Peyer's patch (tissue), 4 donors: Measurements from ENCODE around the gene PCDHB3. TPM values are rescaled to one million over a fixed set of nuclear protein-coding genes. Genes with fewer than 3 reads are reported as not detected.
"Not testable (repeated sequence)": the region's sequence is repeated elsewhere in the genome, so short reads cannot be mapped to it uniquely, and the experiment has no call there.

Source experiments
- DNase-seq, 3 donors: peaks; one replicate each; pipeline ENCODE4 v3.0.0-alpha.2; 2017 to 2019
- H3K27ac ChIP-seq, 4 donors: fragments of 200-600 bp; sonication (generic); one replicate each; pipeline ENCODE4 v1.5.1; 2016 to 2019
- H3K27me3 ChIP-seq, 2 donors: fragments of 200-600 bp; sonication (generic); one replicate each; pipeline ENCODE4 v1.5.1; 2019
- H3K36me3 ChIP-seq, 3 donors: fragments of 200-600 bp; sonication (generic); one replicate each; pipeline ENCODE4 v1.5.1; 2016 to 2019
- H3K4me1 ChIP-seq, 4 donors: fragments of 200-600 bp; sonication (generic); one replicate each; pipeline ENCODE4 v1.5.1; 2016 to 2019
- H3K4me3 ChIP-seq, 4 donors: fragments of 200-600 bp; sonication (generic); 1 replicate in 3 of 4; 2 replicates in 1 of 4; pipeline ENCODE4 v1.5.1; 2016 to 2019; ENCODE audit warnings: mild to moderate bottlenecking in 1 of 4
- H3K9me3 ChIP-seq, 4 donors: fragments of 200-600 bp; sonication (generic); one replicate each; pipeline ENCODE4 v1.5.1; 2016 to 2019; ENCODE audit warnings: mild to moderate bottlenecking in 1 of 4
- POLR2A ChIP-seq, 2 donors: fragments of 450-650 bp; IDR thresholded peaks; one replicate each; pipeline ENCODE4 v1.5.1; 2017; ENCODE audit warnings: antibody characterized with exemption in 2 of 2, mild to moderate bottlenecking in 2 of 2, moderate library complexity in 2 of 2
- total RNA-seq, 4 donors: library from RNA; depleted of rRNA; stranded (reverse); fragments of >200 nt; gene quantifications; one replicate each; pipeline ENCODE4 v1.1.0, GENCODE V29; 2016
- TF ChIP-seq, protein P1 (sequence below), 6 experiments: fragments of 450-650 bp in 4 of 6; fragments of 200-600 bp in 2 of 6; sonication (generic) in 1 of 6; IDR thresholded peaks; one replicate each; pipeline ENCODE4 v1.5.1; 2017 to 2019; ENCODE audit warnings: antibody characterized with exemption in 6 of 6, mild to moderate bottlenecking in 3 of 6, moderate library complexity in 1 of 6

Gene PCDHB3
- total RNA-seq, 4 donors from 2014 or later, result 0.70 to 4.1 (median 1.1) TPM; not detected in 1

DNA sequence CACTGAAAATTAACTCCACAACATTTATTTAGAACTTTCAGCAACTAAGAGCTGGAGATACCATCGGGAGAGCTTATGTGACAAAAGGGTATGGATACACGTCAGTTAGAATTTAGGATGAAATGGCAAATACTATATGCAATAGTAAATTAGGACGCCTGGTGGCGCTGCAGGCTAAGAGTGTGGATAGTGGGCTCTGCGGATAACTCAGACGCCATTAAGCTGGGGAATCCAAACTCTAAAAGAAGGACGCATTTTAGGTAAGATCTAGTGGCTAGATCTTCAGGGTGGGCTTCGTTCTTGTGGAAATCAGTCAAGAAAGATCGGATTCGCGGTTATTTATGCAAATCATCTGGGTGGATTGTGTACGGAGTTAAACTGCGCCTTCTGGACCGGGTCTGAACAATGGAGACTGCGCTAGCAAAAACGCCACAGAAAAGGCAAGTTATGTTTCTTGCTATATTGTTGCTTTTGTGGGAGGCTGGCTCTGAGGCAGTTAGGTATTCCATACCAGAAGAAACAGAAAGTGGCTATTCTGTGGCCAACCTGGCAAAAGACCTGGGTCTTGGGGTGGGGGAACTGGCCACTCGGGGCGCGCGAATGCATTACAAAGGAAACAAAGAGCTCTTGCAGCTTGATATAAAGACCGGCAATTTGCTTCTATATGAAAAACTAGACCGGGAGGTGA lies 34.9 kb downstream of the PCDHB3 start, which contains the start of gene PCDHB5:
Gene PCDHB5 (plus strand): TSS at position 177 of the 688 bp plus-strand sequence. CDS start 229 bp downstream, at position 406.
- Histone ChIP-seq H3K4me1 (no peaks in the 10 kb centered on the region), H3K27ac (no peak within 1 kb of the TSS), H3K27me3 (no peaks in the 10 kb centered on the region), H3K9me3 (peaks cover 0 to 38% (median 0%) of the 10 kb centered on the region in 4 donors), H3K4me3 (peak within 1 kb of the TSS in 1 of 4 donors; percentile 8), H3K36me3 (no peaks in the 10 kb centered on the region)
- TF ChIP-seq, protein P1, sequence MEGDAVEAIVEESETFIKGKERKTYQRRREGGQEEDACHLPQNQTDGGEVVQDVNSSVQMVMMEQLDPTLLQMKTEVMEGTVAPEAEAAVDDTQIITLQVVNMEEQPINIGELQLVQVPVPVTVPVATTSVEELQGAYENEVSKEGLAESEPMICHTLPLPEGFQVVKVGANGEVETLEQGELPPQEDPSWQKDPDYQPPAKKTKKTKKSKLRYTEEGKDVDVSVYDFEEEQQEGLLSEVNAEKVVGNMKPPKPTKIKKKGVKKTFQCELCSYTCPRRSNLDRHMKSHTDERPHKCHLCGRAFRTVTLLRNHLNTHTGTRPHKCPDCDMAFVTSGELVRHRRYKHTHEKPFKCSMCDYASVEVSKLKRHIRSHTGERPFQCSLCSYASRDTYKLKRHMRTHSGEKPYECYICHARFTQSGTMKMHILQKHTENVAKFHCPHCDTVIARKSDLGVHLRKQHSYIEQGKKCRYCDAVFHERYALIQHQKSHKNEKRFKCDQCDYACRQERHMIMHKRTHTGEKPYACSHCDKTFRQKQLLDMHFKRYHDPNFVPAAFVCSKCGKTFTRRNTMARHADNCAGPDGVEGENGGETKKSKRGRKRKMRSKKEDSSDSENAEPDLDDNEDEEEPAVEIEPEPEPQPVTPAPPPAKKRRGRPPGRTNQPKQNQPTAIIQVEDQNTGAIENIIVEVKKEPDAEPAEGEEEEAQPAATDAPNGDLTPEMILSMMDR (IDR thresholded peaks at IDR 0.05), result no peak
- TF ChIP-seq POLR2A (IDR thresholded peaks at IDR 0.05), result no peak
- no peak for DNase-seq

DNA sequence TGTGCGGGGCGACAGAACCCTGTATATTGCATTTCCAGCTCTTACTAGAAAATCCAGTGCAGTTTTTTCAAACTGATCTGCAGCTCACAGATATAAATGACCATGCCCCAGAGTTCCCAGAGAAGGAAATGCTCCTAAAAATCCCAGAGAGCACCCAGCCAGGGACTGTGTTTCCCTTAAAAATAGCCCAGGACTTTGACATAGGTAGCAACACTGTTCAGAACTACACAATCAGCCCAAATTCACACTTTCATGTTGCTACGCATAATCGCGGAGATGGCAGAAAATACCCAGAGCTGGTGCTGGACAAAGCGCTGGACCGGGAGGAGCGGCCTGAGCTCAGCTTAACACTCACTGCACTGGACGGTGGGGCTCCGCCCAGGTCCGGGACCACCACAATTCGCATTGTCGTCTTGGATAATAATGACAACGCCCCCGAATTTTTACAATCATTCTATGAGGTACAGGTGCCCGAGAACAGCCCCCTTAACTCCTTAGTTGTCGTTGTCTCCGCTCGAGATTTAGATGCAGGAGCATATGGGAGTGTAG lies 35.5 kb downstream of the PCDHB3 start:
- no peaks in the 10 kb centered on the region for H3K4me1 ChIP-seq
- H3K27me3 ChIP-seq, result no peaks in the 10 kb centered on the region
- TF ChIP-seq POLR2A (IDR thresholded peaks at IDR 0.05), result no peak
- TF ChIP-seq, protein P1 (IDR thresholded peaks at IDR 0.05), result no peak
- no peak overlapping the region for H3K27ac ChIP-seq
- H3K4me3 ChIP-seq, result peak overlapping the region in 1 of 4 donors; percentile 8
- no peak for DNase-seq
- peaks cover 0 to 38% (median 0%) of the 10 kb centered on the region in 4 donors for H3K9me3 ChIP-seq
- H3K36me3 ChIP-seq, result no peaks in the 10 kb centered on the region

DNA sequence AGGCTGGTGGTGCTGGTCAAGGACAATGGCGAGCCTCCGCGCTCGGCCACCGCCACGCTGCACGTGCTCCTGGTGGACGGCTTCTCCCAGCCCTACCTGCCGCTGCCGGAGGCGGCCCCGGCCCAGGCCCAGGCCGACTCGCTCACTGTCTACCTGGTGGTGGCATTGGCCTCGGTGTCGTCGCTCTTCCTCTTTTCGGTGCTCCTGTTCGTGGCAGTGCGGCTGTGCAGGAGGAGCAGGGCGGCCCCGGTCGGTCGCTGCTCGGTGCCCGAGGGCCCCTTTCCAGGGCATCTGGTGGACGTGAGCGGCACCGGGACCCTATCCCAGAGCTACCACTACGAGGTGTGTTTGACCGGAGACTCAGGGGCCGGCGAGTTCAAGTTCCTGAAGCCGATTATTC lies 37.1 kb downstream of the PCDHB3 start:
- not testable (repeated sequence) for H3K27me3 ChIP-seq, H3K4me3 ChIP-seq, DNase-seq, H3K4me1 ChIP-seq, H3K36me3 ChIP-seq, H3K27ac ChIP-seq
- peaks cover 0 to 38% (median 0%) of the 10 kb centered on the region in 4 donors for H3K9me3 ChIP-seq

- Histone ChIP-seq H3K4me3 (no peak within 1 kb of the TSS), H3K9me3 (peaks cover 0 to 29% (median 3%) of the 10 kb centered on the region in 4 donors), H3K36me3 (no peaks in the 10 kb centered on the region), H3K27ac (no peak within 1 kb of the TSS), H3K27me3 (no peaks in the 10 kb centered on the region), H3K4me1 (no peaks in the 10 kb centered on the region)
- TF ChIP-seq, protein P1 (IDR thresholded peaks at IDR 0.05), result no peak
- TF ChIP-seq POLR2A (IDR thresholded peaks at IDR 0.05), result no peak
- DNase-seq, result no peak
These were observed 49.5 kb downstream of the PCDHB3 start, which contains the start of gene PCDHB6 for GRCh38 chr5:141149812-141150211. TSS of gene PCDHB6 (plus strand) at chr5:141150057. CDS start at chr5:141150258, 201 bp downstream.

DNA sequence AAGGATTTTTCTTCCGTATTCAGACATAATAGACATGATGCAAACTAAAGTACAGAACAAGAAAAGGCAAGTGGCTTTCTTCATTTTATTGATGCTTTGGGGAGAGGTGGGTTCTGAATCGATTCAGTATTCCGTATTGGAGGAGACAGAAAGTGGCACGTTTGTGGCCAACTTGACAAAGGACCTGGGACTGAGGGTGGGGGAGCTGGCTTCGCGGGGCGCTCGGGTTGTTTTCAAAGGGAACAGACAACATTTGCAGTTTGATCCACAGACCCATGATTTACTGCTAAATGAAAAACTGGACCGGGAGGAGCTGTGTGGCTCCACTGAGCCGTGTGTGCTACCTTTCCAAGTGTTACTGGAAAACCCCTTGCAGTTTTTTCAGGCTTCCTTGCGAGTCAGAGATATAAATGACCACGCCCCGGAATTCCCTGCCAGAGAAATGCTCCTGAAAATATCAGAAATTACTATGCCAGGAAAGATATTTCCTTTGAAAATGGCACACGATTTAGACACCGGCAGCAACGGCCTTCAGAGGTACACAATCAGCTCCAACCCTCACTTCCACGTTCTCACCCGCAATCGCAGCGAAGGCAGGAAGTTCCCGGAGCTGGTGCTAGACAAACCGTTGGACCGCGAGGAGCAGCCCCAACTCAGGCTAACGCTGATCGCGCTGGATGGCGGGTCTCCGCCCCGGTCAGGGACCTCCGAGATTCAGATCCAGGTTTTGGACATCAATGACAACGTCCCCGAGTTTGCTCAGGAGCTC lies 50.1 kb downstream of the PCDHB3 start:
- no peak overlapping the region for H3K27ac ChIP-seq
- H3K4me1 ChIP-seq, result no peaks in the 10 kb centered on the region
- no peak overlapping the region for H3K4me3 ChIP-seq
- TF ChIP-seq POLR2A (IDR thresholded peaks at IDR 0.05), result no peak
- TF ChIP-seq, protein P1 (IDR thresholded peaks at IDR 0.05), result no peak
- H3K27me3 ChIP-seq, result no peaks in the 10 kb centered on the region
- H3K36me3 ChIP-seq, result no peaks in the 10 kb centered on the region
- no peak for DNase-seq
- peaks cover 0 to 32% (median 3%) of the 10 kb centered on the region in 4 donors for H3K9me3 ChIP-seq

GRCh38 chr5:141150993-141151325 lies 50.7 kb downstream of the PCDHB3 start:
- Histone ChIP-seq H3K36me3 (no peaks in the 10 kb centered on the region), H3K4me3 (no peak overlapping the region), H3K27me3 (no peaks in the 10 kb centered on the region), H3K4me1 (no peaks in the 10 kb centered on the region), H3K9me3 (peaks cover 0 to 34% (median 3%) of the 10 kb centered on the region in 4 donors), H3K27ac (no peak overlapping the region)
- TF ChIP-seq POLR2A (IDR thresholded peaks at IDR 0.05), result no peak
- TF ChIP-seq, protein P1 (IDR thresholded peaks at IDR 0.05), result no peak
- DNase-seq, result no peak

GRCh38 chr5:141151632-141152031 lies 51.4 kb downstream of the PCDHB3 start:
- H3K27me3 ChIP-seq, H3K36me3 ChIP-seq, H3K4me1 ChIP-seq, H3K4me3 ChIP-seq, H3K27ac ChIP-seq, DNase-seq: not testable (repeated sequence)
- peaks cover 0 to 37% (median 3%) of the 10 kb centered on the region in 4 donors for H3K9me3 ChIP-seq

- not testable (repeated sequence) for DNase-seq, H3K27ac ChIP-seq, H3K36me3 ChIP-seq, H3K4me1 ChIP-seq, H3K27me3 ChIP-seq, H3K4me3 ChIP-seq
- H3K9me3 ChIP-seq, result peaks cover 0 to 39% (median 3%) of the 10 kb centered on the region in 4 donors
These were observed 51.8 kb downstream of the PCDHB3 start for GRCh38 chr5:141152096-141152495.
